VCaP (cell line): ENCODE results near the gene ADGRL3.

Experiments used
- H3K27ac ChIP-seq: fragments of 450-650 bp; 2 replicates; pipeline ENCODE4 v1.5.1; 2017
- TF ChIP-seq, protein P1 (sequence below): fragments of 450-650 bp; conservative IDR thresholded peaks from 2 replicates; pipeline ENCODE4 v1.5.1; 2017; ENCODE audit warnings: mild to moderate bottlenecking, moderate library complexity

ADGRL3 gene

GRCh38 chr4:61714387-61714911, 514.3 kb downstream of the ADGRL3 start:
- TF ChIP-seq, protein P1, sequence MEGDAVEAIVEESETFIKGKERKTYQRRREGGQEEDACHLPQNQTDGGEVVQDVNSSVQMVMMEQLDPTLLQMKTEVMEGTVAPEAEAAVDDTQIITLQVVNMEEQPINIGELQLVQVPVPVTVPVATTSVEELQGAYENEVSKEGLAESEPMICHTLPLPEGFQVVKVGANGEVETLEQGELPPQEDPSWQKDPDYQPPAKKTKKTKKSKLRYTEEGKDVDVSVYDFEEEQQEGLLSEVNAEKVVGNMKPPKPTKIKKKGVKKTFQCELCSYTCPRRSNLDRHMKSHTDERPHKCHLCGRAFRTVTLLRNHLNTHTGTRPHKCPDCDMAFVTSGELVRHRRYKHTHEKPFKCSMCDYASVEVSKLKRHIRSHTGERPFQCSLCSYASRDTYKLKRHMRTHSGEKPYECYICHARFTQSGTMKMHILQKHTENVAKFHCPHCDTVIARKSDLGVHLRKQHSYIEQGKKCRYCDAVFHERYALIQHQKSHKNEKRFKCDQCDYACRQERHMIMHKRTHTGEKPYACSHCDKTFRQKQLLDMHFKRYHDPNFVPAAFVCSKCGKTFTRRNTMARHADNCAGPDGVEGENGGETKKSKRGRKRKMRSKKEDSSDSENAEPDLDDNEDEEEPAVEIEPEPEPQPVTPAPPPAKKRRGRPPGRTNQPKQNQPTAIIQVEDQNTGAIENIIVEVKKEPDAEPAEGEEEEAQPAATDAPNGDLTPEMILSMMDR: no peak
- no peak overlapping the region for H3K27ac ChIP-seq

DNA sequence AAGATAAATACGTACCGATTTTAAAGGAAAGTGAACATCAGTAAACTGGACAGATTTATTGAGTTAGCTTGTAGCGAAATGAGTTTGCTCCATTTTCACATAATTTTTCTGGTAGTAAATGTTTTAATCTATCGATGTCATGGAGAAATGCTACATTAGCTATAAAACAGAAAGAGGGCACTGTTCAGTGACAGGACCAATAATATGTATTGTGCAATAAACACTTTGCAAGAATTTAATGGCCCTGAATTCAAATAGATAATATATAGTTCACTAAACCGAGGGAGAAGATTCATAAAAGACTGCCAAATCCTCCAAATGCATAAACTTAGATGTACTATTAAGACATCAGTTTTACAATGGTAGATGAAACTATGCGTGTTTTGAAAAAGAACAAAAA, 516.3 kb downstream of the ADGRL3 start:
- TF ChIP-seq, protein P1: no peak
- H3K27ac ChIP-seq: no peak overlapping the region

- no peak overlapping the region for H3K27ac ChIP-seq
- TF ChIP-seq, protein P1: no peak
These were observed 523.4 kb downstream of the ADGRL3 start for GRCh38 chr4:61723492-61723891.

DNA sequence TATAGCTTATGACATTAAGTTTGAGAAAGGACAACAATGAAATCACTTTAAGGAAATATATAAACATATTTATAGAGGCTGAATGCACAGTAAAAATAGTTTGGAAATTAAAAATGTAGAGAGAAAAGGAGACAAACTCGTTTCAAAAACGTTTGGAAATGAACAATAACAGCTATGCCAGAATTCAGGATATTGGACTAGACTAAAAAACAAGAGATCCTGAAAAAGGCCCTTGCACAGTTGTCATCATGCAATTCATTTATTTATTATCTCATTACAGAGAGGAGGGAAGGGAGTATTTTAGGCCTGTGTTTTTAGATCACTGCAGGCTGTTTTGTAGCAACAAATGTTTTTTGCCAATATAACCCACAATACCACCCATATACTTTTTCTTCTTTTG, 527.2 kb downstream of the ADGRL3 start:
- no peak overlapping the region for H3K27ac ChIP-seq
- TF ChIP-seq, protein P1: no peak

- no peak overlapping the region for H3K27ac ChIP-seq
- TF ChIP-seq, protein P1: no peak
These were observed 534.3 kb downstream of the ADGRL3 start for GRCh38 chr4:61734409-61734808.

DNA sequence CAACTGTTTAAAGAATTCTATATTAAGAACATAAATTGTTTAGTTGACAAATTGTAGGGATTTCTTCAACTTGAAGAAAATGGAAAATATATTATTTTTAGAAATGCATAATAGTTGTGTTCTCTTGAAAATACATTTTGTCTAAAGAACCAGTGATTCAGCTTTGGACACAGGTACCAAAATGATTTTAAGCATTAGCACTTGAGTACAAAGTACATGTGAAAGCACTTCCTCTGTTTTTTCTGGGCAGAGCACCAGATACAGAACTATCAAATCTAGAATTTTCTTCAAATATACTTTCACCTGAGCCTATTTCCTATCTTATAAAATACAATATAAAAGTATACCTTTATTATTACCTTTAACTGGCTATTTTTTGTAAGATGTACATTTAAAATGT, 539.8 kb downstream of the ADGRL3 start:
- peak overlapping the region; percentile 63; the same call in 1 of the 2 replicates for H3K27ac ChIP-seq
- TF ChIP-seq, protein P1: no peak

- TF ChIP-seq, protein P1: no peak
- peak overlapping the region; percentile 63 for H3K27ac ChIP-seq
These were observed 540.8 kb downstream of the ADGRL3 start for GRCh38 chr4:61740886-61741285.
